ENCODE results near the gene SLC29A3.
"Not testable (repeated sequence)": the region's sequence is repeated elsewhere in the genome, so short reads cannot be mapped to it uniquely, and the experiment has no call there.

SLC29A3 gene

GRCh38 chr10:71319042-71319799 lies at the start of gene SLC29A3:
TSS of gene SLC29A3 (plus strand) at chr10:71319259. CDS start at chr10:71319310, 51 bp downstream.
- DNase-seq = peak; percentile 75

GRCh38 chr10:71269301-71270288 lies 49.5 kb upstream of the SLC29A3 start:
- DNase-seq = no peak

- DNase-seq = peak; percentile 43
Measured at GRCh38 chr10:71270301-71271220, 48.5 kb upstream of the SLC29A3 start.

GRCh38 chr10:71271662-71272055 lies 47.4 kb upstream of the SLC29A3 start:
- no peak for DNase-seq

GRCh38 chr10:71272056-71272771 lies 46.8 kb upstream of the SLC29A3 start:
- no peak for DNase-seq

- DNase-seq = not testable (repeated sequence)
Measured at GRCh38 chr10:71272974-71273373, 46.1 kb upstream of the SLC29A3 start.

- DNase-seq = no peak
Measured at GRCh38 chr10:71273506-71273905, 45.6 kb upstream of the SLC29A3 start.

GRCh38 chr10:71274901-71275796 lies 43.9 kb upstream of the SLC29A3 start:
- no peak for DNase-seq

- DNase-seq = no peak
Measured at GRCh38 chr10:71276873-71277272, 42.2 kb upstream of the SLC29A3 start.

GRCh38 chr10:71277914-71278665 lies 41.0 kb upstream of the SLC29A3 start:
- no peak for DNase-seq

GRCh38 chr10:71278691-71279588 lies 40.1 kb upstream of the SLC29A3 start:
- DNase-seq = no peak

GRCh38 chr10:71279590-71280170 lies 39.4 kb upstream of the SLC29A3 start:
- DNase-seq = no peak

GRCh38 chr10:71280216-71280615 lies 38.8 kb upstream of the SLC29A3 start:
- no peak for DNase-seq

GRCh38 chr10:71280825-71281224 lies 38.2 kb upstream of the SLC29A3 start:
- no peak for DNase-seq

- DNase-seq = no peak
Measured at GRCh38 chr10:71281646-71282322, 37.3 kb upstream of the SLC29A3 start.

GRCh38 chr10:71282323-71282680 lies 36.8 kb upstream of the SLC29A3 start:
- no peak for DNase-seq

GRCh38 chr10:71283410-71283809 lies 35.6 kb upstream of the SLC29A3 start:
- DNase-seq = no peak

GRCh38 chr10:71283876-71284275 lies 35.2 kb upstream of the SLC29A3 start:
- no peak for DNase-seq

Measured in GDM1 (cell line).